Activated T-helper 9 cell treated with anti-CD3 and anti-CD28 coated beads, Interleukin-2, amount 50 U/mL, for 16 hours (primary cell): ENCODE measurements around the gene ATL3.
"Not testable (repeated sequence)": the region's sequence is repeated elsewhere in the genome, so short reads cannot be mapped to it uniquely, and the experiment has no call there.

Experiments
- DNase-seq: peaks from one replicate; pipeline ENCODE4 v3.0.0-alpha.2; 2020; ENCODE audit warnings: low read depth

Gene ATL3

DNA sequence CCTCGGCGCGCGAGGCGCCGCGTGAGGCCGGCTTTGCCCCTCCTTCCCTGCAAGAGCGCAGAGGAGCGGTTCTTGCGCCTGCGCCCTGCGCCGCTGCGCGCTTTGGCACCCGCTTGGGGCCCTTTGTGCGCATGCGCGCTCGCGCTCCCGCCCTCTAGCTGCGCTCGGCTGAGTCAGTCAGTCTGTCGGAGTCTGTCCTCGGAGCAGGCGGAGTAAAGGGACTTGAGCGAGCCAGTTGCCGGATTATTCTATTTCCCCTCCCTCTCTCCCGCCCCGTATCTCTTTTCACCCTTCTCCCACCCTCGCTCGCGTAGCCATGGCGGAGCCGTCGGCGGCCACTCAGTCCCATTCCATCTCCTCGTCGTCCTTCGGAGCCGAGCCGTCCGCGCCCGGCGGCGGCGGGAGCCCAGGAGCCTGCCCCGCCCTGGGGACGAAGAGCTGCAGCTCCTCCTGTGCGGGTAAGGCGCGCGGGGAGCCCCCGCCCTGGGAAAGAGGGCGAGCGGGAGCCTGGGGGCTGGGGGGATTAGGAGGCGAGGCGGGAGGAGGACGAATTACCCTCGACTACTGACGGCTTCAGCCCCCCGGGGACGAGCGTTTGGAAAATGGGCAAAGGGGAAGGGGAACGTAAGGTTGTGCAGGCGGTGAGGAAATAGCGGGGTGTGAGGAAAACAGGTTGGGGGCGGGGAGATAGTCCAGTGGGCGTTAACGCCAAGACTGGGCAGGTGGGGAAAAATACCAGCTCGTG is 10.3 kb upstream of the ATL3 start, which contains the start of gene RTN3:
Gene RTN3 (plus strand): TSS at position 180 of the 745 bp plus-strand sequence. CDS start 137 bp downstream, at position 317.
- peak; percentile 99 for DNase-seq

DNA sequence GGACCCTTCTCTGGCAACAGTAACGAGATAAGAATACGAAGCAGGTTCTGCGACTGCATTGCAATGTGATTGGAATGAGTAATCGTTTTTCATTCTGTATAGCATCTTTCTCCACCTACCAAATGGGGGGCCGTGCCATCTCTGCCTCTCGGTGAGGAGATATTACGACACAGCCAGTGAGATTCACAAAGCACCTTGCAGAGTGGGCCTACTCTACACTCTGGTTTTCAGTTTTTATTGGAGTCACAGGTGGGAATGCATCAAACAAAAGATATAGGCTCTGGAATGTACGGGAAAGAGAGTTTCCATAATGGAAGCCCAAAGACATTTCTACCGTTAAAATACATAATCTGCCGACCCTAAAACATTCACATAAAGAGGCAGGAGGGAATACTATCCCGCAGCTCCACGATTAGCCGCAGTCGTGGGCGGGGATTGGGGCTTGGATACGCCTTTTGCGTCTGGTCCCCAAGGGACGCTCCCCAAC is 9.7 kb upstream of the ATL3 start:
- no peak for DNase-seq

DNA sequence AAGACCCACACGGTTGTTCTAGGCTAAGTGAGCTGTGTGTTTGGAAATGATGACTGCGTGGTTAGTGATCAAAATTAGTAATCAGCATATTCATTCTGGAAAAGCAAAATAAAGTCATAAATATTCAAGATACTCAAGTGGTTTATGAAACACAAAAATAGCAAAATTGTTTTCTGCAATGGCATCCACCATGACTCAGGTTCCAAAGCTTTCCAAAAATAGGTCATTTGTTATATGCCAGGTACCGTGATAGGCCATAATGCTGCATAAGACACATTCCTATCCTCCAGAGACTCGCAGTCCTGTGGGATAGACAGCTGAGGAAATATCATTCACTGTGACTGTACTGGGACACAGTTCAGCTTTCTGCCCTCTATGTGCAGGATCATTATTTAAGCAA is 2.4 kb upstream of the ATL3 start:
- no peak for DNase-seq

DNA sequence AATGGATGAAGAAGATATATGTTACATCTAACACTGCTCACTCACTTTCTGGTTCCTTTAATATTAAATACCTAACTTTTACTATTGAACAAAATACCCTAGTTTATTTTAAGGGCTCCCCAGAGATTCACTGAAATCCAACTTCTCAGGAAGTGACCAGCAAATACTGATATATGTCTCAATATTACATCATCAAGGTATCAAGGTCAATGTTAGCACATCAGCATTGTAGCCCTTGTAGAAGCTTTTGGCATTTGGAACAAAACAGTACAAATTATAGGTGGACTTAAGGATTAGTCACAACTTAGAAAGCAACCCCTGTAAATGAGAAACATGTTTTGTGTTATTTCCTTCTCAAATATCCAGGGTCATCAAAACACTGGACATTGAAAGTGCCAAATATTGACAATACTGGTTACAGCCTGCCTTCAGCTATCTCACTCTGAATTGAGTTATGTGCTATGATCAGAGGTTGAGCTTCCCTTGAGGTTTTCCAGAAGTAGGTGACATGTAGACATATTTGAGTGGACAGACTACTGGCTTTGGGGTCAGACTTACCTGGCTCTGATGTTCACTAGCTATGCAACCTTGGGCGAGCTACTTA is 1.9 kb upstream of the ATL3 start:
- no peak for DNase-seq

DNA sequence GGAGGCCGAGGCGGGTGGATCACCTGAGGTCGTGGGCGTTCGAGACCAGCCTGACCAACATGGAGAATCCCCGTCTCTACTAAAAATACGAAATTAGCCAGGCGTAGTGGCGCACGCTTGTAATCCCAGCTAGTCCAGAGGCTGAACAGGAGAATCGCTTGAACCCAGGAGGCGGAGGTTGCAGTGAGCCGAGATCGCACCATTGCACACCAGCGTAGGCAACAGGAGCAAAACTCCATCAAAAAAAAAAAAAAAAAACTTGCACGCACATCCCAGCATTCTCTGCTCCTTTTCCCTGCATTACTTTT is 934 bp upstream of the ATL3 start:
- DNase-seq, result no peak

DNA sequence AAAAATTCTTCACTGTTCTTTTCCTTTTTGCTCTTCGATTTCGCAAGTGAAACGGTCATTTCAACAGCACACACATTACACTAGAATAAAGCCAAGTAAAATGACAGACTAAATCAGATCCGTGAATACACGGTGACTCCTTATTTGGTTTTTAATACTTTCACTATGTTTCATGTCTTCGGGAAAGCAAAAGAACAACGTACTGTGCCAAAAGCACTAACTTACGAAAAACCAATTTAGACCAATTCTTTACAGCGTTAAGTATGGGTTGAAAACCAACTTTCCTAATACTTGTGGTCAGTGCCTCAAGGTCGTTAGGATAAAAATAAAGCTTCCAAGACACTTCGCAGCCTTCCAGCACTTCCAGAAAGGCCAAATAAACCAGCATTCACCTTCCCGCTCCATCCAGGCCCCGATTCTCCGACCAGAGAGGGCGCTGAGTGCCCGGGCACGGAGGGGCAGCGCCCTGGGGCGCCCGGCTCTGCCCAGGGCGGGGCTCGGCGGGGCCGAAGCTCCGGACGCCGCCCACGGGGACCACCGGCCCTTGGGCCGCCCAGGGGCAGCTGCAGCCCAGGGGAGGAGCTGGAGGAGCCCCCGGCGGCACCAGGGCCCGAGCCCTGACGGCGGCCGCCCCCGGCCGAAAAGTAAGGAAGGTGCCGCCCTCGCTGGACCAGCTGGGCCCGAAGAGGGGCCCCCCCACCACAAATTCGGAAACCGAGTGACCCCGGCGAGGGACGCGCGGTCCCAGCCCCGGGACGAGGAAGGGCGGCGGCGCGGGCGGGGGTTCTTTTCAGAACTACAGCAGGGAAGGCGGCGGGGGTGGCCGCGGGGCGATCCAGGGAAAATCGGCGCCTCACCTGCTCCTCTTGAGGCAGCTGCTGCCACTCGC is 499 bp downstream of the ATL3 start:
- peak; percentile 22 for DNase-seq

DNA sequence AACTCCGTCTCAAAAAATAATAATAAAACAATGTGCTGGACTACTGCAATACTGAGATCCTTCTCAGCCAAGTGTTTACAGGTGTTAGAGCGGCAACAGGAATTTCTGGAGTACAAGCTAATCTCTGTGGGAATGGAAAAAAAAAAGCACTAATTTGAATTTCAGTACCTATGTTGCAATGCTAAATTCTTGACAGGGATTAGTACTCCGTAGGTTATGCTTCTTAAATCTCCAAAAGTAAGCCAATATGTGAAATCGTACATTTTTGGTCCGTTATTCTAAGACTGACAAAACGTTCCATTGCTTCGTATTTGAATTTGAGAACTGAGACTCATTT is 1.1 kb downstream of the ATL3 start:
- DNase-seq, result no peak

DNA sequence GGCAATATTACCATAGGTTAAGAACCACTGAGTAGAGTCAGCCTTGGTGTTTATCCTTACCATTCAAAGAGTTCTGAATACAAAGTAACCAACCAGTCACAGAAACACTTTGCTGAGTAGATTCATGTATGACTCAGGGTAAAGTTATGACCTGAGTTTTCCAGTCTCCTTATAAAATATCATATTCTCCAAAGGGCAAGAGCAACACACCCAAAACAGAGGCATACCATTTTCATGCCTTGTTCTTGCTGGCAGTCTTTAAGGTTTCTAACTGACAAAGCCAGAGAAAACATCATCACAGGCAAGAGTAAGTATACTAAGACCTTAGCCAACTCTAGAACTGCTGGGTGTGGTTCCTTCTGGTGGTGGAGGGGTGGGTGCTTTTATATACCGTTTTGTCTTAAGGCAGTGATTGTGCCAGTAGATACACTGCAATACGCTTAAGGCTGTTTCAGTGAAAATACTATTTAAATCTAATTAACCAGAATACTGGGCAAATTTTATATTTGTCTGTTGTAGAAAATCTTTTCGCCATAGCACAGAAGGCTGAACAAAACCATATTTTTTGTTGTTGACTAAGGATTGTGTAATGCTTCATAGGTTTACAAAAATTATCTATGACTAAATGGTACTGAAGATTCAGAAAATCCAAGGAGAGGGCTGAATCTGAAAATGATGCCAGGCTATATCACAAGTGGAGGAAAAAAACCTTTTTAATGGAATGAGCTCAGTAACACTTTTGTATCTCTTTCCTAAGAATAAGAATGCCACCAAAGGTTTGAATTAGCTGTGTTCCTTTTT is 3.0 kb downstream of the ATL3 start:
- DNase-seq, result no peak

DNA sequence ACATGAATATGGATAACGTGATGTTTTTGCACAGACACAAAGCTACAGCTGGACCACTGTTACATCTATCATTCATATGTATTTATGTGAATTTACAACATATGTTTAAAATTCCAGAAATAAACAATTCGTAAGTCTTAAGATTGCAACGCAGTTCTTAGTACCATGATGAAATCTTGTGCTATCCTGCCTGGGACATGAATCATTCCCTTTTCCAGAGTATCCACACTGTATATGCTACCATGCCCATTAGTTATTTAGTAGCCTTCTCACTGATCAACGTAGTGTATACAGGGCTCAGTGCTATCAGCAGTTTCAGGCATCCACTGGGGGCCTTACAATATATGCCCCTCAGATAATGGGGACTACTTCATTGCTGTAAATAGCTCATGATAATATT is 4.3 kb downstream of the ATL3 start:
- DNase-seq, result no peak

DNA sequence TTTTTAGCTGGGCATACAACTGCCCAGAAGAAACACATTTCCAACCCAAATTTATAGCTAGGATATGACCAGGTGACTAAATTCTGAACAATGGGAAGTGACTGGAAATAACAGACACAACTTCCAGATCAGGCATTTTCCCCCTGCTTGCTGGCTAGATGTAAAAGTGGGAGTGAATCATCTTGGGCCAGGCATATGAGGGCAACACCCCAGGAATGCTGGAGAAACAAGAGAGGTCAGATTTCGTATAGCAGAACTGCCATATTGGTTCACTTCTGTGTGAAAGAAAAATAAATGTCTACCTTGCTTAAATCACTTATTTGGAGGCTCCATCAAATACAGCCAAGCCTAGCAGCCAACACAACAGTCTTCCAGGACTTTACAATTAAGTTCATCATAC is 7.4 kb downstream of the ATL3 start:
- DNase-seq, result no peak

DNA sequence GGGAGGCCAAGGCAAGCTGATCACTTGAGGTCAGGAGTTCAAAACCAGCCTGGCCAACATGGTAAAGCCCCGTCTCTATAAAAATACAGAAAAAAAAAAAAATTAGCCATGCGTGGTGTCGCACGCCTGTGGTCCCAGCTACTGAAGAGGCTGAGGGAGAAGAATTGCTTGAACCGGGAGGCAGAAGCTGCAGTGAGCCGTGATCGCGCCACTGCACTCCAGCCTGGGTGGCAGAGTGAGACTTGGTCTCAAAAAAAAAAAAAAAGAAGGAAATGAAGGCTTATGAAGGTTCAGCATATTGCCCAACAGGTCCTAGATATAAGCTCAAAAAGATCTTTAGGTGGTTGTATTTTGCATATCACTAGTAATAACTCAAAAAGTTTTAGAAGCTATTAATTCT is 10.2 kb downstream of the ATL3 start:
- DNase-seq, result no peak

DNA sequence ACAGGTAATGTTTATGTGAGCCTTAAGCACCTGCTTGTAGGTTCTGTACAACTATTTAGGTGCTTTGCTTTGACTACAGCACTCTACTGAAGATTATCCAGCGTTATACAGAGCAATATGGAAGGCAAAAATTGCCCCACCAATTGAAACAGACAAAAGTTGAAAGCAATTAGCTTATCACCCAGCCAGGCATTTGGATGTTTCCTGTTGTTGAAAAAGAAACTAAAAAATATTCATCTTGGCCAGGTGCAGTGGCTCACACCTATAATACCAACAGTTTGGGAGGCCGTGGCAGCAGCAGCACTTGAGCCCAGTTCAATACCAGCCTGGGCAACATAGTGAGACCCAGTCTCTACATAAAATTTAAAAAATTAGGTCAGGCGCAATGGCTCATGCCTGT is 18.5 kb downstream of the ATL3 start:
- DNase-seq, result no peak

DNA sequence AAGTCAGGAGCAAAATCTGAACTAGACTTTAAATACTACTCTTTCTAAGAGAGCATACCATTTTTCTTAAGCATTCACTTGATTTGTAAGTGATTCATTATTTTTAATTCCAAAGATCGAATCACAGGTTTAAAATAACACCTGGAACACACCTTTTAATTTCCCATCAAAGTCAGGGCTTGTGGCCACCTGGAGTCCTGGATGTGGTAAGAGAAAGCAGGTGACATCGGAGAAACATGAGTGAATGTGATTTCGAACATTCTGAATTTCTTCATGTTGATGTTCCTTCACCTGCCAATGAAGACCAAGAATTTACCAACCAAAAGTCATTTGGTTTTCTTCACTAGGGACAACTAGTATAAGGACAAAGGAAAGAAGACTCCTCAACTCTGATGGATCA is 28.0 kb downstream of the ATL3 start:
- DNase-seq, result no peak

DNA sequence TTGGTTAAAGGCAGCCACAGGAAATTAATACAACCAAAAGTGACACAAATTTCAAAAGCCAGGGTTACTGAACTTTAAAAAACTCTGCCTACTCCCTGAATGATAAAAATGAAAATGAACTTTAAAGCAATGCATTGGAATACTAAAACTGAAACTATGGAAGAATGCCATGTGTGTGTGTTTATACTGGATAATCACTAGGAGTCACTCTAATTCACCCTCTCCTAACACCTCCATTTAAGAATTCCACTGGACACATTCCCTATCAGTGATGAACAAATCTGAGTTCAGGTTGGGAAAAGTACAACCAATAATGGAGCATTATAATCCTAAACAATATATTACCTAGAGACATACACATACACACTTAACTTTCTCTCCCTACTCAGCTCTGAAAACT is 29.4 kb downstream of the ATL3 start:
- DNase-seq, result no peak

DNA sequence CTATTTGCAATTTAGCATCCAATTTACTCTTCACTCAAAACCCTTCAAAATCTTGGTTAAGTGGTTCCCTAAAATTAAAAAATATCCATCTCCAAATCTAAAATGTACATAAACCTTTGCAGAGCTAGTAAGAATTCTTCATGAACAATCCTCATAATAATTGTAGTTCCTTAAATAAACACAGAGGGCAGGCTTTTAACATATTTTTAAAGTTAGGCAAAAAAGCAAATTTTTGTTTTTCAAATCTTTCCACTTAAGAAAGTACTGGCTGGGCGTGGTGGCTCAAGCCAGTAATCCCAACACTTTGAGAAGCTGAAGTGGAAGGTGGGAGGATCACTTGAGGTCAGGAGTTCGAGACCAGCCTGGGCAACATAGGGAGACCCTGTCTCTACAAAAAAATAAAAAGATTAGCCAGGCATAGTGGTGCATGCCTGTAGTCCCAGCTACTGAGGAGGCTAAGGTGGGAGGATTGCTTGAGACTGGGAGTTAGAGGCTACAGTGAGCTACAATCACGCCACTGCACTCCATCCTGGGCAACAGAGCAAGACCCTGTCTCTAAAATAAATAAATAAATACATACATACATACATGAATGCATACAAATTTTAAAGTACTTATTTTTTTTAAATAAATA is 31.9 kb downstream of the ATL3 start:
- no peak for DNase-seq

DNA sequence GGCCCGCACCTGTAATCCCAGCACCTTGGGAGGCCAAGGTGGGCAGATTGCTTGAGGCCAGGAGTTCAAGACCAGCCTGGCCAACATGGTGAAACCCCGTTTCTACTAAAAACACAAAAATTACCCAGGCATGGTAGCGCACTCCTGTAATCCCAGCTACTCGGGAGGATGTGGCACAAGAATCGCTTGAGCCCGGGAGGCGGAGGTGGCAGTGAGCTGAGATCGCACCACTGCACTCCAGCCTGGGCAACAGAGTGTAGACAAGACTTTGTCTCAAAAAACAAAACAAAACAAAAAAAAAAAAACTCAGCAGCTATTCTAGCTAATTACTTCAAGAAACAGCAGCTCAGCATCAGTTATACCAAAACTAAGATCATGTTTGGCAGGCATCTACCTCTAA is 32.7 kb downstream of the ATL3 start:
- not testable (repeated sequence) for DNase-seq

DNA sequence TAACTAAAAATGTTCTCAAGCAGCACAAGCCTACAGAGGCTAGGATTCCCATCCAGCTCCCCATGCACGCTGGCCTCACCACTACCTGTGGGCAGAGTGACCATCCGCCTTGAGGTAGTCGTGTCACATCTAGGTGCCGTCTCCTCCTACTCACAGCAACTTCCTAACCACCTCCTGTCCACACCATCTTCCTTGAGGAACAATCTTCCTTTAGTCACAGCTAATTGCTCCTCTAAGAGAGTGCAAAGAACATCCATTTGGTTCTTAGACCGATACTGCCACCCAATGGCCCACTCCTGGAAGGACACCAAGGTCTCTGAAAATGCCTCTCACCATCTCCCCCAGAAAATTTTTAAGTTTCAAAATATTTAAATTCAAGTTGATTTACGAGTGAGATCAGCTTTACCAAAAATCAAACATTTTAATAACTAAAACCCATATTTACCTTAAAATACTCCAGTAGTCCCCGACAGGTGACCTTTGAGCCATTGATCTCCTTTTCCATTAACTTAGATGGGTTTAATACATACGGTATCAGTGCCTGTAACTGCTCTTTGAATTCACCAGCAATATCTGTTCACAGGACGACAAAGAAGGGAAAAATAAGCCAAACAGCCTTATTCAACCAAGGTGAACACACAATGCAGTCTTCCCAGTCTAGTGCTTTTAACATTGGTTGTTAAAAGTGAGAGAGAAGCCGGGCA is 35.3 kb downstream of the ATL3 start:
- DNase-seq, result peak; percentile 39

DNA sequence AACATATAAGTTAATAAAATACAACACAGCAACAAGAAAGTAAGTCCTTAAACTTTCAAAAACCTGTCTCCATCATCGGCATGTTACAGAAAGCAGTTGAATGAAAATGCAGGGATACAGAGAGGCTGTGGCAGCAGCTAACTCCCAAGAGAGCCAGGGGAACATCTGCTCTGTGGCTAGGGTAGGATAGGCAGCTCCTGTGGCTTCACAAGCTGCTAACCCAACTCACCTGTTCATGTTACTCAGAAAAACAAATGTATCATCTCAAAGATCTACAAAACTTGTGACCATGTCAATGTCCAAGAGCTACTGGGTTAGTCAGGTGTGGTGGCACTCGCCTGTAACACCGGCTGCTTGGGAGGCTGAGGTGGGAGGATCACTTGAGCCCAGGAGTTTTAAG is 41.8 kb downstream of the ATL3 start:
- DNase-seq, result no peak

DNA sequence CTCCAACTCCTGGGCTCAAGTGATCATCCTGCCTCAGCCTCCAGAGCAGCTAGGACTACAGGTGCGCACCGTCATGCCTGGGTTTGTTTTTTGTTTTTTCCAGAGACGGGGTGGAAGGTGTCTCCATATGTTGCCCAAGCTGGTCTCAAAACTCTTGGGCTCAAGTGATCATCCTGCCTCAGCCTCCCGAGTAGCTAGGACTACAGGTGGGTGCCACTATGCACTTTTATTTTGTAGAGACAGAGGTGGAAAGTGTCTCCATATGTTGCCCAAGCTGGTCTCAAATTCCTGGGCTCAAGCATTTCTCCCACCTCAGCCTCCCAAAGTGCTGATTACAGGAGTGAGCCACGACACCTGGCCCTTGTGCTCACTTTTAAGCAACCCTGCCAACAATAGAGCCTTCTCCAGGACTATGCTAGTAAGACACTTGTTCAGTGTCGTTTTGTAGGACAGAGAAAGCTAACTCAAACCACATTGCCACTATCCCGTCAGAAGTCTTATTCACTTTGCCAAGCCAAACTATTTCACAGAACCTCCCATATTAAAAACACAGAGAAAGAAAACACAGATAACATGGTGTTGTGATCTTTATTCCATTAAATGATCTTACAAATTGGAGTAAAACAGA is 47.5 kb downstream of the ATL3 start:
- no peak for DNase-seq

DNA sequence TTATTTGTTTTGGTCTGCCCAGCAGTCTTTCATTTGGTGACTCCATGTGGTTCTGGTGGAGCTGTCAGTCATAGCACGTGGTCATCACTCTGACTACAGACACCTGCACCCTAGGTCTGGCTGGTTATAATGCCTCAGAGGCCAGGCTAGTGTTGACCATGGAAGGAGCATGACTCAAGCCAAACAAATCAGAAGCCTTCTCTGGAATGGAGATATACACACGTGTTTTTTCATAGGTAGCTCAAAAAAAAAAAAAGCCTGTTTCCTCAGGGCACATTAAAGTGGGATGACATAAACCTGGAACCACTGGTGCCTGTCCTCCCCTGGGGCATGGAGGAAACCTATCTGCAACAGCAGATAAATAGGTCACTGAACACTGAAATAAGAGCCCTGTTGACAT is 48.9 kb downstream of the ATL3 start:
- no peak for DNase-seq

DNA sequence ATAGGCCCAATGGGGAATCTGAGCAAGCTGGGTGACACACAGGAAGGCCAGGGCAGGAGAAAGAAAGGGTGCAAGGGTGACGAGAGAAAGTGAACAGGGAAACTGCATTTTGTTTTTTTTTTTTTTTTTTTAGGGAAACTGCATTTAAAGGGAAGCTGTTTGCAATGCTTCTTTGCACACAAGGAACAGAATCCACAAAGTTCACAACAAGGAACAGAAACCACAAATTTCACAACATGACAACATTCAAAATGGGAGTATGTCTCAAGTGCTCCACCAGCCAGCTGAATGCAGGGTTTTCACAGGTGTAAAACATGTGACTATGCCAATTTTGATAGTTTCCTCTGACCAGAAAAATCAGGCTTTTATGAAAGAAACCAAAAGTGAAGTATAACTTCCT is 50.1 kb downstream of the ATL3 start:
- no peak for DNase-seq
